ENCODE data around the gene TMC6. TPM values are rescaled to one million over a fixed set of nuclear protein-coding genes. Genes with fewer than 3 reads are reported as not detected.
A peak's percentile ranks its signal among the peaks of the same experiment; 100 is the strongest.

The TMC6 gene
- total and polyA plus RNA-seq, 2 of the 13 experiments (the other 11 are each of a cell fraction or from before 2014, with no cell fraction given) = 48.4 to 99.1 TPM

DNA sequence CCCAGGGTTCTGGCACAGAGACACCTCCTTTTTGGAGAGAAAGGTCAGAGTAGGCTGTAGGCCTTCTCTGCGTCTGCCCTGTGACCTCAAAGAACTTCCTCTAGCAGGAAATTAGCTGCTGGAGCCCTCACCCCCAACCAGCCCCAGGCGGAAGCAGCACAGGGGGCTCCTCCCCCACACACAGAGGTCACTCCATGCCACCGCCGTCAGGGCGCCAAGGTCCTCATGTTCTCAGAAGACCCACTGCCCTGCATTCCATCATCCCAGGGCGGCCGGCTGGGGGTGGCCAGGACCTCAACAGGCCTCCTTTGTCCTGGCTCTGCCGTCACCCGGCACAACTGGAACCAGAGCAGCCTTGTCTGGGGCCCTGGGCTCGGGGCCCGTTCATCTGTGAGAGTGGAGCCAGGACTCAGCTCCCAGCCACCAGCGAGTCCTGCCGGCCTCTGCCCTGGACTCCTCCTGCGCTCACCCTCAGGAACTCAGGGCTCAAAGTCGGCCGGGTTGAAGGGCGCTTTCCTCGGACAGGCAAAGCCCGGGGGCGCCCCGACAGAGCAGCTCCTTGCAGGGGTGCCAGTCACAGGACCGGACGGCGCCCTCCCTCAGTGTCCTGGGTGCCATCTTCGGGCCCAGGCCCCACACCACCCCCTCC, 1.2 kb downstream of the TMC6 start (continued):
- TF ChIP-seq, protein P1, sequence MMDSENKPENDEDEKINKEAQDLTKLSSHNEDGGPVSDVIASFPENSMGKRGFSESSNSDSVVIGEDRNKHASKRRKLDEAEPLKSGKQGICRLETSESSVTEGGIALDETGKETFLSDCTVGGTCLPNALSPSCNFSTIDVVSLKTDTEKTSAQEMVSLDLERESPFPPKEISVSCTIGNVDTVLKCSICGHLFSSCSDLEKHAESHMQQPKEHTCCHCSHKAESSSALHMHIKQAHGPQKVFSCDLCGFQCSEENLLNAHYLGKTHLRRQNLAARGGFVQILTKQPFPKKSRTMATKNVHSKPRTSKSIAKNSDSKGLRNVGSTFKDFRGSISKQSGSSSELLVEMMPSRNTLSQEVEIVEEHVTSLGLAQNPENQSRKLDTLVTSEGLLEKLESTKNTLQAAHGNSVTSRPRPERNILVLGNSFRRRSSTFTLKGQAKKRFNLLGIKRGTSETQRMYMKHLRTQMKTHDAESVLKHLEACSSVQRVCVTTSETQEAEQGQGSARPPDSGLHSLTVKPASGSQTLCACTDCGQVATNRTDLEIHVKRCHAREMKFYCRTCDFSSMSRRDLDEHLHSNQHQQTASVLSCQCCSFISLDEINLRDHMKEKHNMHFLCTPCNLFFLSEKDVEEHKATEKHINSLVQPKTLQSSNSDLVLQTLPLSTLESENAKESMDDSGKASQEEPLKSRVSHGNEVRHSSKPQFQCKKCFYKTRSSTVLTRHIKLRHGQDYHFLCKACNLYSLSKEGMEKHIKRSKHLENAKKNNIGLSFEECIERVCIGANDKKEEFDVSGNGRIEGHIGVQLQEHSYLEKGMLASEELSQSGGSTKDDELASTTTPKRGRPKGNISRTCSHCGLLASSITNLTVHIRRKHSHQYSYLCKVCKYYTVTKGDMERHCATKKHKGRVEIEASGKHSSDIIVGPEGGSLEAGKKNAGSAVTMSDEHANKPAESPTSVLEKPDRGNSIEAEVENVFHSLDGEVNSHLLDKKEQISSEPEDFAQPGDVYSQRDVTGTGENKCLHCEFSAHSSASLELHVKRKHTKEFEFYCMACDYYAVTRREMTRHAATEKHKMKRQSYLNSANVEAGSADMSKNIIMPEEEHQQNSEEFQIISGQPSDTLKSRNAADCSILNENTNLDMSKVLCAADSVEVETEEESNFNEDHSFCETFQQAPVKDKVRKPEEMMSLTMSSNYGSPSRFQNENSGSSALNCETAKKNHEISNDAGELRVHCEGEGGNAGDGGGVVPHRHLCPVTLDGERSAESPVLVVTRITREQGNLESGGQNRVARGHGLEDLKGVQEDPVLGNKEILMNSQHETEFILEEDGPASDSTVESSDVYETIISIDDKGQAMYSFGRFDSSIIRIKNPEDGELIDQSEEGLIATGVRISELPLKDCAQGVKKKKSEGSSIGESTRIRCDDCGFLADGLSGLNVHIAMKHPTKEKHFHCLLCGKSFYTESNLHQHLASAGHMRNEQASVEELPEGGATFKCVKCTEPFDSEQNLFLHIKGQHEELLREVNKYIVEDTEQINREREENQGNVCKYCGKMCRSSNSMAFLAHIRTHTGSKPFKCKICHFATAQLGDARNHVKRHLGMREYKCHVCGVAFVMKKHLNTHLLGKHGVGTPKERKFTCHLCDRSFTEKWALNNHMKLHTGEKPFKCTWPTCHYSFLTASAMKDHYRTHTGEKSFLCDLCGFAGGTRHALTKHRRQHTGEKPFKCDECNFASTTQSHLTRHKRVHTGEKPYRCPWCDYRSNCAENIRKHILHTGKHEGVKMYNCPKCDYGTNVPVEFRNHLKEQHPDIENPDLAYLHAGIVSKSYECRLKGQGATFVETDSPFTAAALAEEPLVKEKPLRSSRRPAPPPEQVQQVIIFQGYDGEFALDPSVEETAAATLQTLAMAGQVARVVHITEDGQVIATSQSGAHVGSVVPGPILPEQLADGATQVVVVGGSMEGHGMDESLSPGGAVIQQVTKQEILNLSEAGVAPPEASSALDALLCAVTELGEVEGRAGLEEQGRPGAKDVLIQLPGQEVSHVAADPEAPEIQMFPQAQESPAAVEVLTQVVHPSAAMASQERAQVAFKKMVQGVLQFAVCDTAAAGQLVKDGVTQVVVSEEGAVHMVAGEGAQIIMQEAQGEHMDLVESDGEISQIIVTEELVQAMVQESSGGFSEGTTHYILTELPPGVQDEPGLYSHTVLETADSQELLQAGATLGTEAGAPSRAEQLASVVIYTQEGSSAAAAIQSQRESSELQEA (CRISPR knock-in tag; IDR thresholded peaks at IDR 0.05; ENCODE audit: not compliant biosample characterization) = no peak
- no peak for TF ChIP-seq KDM5B (CRISPR knock-in tag; IDR thresholded peaks at IDR 0.05; ENCODE audit: borderline replicate concordance)
- peak; percentile 92 for TF ChIP-seq HNRNPL (IDR thresholded peaks at IDR 0.05; ENCODE audit: low read depth, low read length)
- TF ChIP-seq CCAR2 (optimal IDR thresholded peaks at IDR 0.05; ENCODE audit: low read depth, low read length) = no peak
- TF ChIP-seq ZMYM2 (CRISPR knock-in tag; IDR thresholded peaks at IDR 0.05) = 0 out of 2 replicates have a peak, but pooled peaks have one; percentile 10
- no peak for TF ChIP-seq XBP1 (CRISPR knock-in tag; IDR thresholded peaks at IDR 0.05)
- TF ChIP-seq, protein P2, sequence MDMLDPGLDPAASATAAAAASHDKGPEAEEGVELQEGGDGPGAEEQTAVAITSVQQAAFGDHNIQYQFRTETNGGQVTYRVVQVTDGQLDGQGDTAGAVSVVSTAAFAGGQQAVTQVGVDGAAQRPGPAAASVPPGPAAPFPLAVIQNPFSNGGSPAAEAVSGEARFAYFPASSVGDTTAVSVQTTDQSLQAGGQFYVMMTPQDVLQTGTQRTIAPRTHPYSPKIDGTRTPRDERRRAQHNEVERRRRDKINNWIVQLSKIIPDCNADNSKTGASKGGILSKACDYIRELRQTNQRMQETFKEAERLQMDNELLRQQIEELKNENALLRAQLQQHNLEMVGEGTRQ (IDR thresholded peaks at IDR 0.05; ENCODE audit: low read depth, low read length) = no peak
- TF ChIP-seq, protein P2 (CRISPR knock-in tag; IDR thresholded peaks at IDR 0.05; ENCODE audit: borderline replicate concordance) = no peak
- peak; percentile 77 for TF ChIP-seq ELF1 (CRISPR knock-in tag; IDR thresholded peaks at IDR 0.05)
- no peak for TF ChIP-seq NR1H2 (CRISPR knock-in tag; IDR thresholded peaks at IDR 0.05; ENCODE audit: borderline replicate concordance, low read depth)
- no peak for TF ChIP-seq LCORL (IDR thresholded peaks at IDR 0.05)
- peak; percentile 92 for TF ChIP-seq LCORL (CRISPR knock-in tag; IDR thresholded peaks at IDR 0.05)
- TF ChIP-seq PAX8 (CRISPR knock-in tag; IDR thresholded peaks at IDR 0.05; ENCODE audit: borderline replicate concordance) = no peak
- no peak for TF ChIP-seq ZNF207 (IDR thresholded peaks at IDR 0.05; ENCODE audit: borderline replicate concordance)
- TF ChIP-seq, protein P3, sequence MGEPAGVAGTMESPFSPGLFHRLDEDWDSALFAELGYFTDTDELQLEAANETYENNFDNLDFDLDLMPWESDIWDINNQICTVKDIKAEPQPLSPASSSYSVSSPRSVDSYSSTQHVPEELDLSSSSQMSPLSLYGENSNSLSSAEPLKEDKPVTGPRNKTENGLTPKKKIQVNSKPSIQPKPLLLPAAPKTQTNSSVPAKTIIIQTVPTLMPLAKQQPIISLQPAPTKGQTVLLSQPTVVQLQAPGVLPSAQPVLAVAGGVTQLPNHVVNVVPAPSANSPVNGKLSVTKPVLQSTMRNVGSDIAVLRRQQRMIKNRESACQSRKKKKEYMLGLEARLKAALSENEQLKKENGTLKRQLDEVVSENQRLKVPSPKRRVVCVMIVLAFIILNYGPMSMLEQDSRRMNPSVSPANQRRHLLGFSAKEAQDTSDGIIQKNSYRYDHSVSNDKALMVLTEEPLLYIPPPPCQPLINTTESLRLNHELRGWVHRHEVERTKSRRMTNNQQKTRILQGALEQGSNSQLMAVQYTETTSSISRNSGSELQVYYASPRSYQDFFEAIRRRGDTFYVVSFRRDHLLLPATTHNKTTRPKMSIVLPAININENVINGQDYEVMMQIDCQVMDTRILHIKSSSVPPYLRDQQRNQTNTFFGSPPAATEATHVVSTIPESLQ (CRISPR knock-in tag; conservative IDR thresholded peaks at IDR 0.05) = 0 out of 2 replicates have a peak, but pooled peaks have one; percentile 16
- peak; percentile 98 for TF ChIP-seq SAP130 (CRISPR knock-in tag; IDR thresholded peaks at IDR 0.05; ENCODE audit: low read depth)
- no peak for TF ChIP-seq IKZF1 (IDR thresholded peaks at IDR 0.05)
- no peak; the same call in 1 of the 2 replicates for TF ChIP-seq ZSCAN21 (CRISPR knock-in tag; IDR thresholded peaks at IDR 0.05; ENCODE audit: borderline replicate concordance)
- peak; percentile 2 for TF ChIP-seq MED8 (CRISPR knock-in tag; IDR thresholded peaks at IDR 0.05; ENCODE audit: insufficient replicate concordance)

Data from HepG2 (cell line).